Tibial artery (tissue), 4 donors: ENCODE results near the gene TSPAN16.

Experiments
- DNase-seq, 2 donors: peaks; one replicate each; pipeline ENCODE4 v3.0.0-alpha.2; 2019
- H3K27ac ChIP-seq, 2 donors: fragments of 200-600 bp; sonication (generic) in 1 of 2; 1 replicate in 1 of 2; 2 replicates in 1 of 2; pipeline ENCODE4 v1.5.1; 2018 to 2019; ENCODE audit warnings: mild to moderate bottlenecking in 1 of 2
- H3K27me3 ChIP-seq, 2 donors: fragments of 200-600 bp; sonication (generic) in 1 of 2; one replicate each; pipeline versions ENCODE4 v1.5.1 to v1.6.0; 2016 to 2019
- H3K36me3 ChIP-seq, 3 donors: fragments of 200-600 bp; sonication (generic) in 2 of 3; one replicate each; pipeline ENCODE4 v1.5.1; 2016 to 2019; ENCODE audit warnings: mild to moderate bottlenecking in 2 of 3
- H3K4me1 ChIP-seq, 4 donors: fragments of 200-600 bp; sonication (generic) in 2 of 4; 1 replicate in 3 of 4; 2 replicates in 1 of 4; pipeline ENCODE4 v1.5.1; 2016 to 2019
- H3K4me3 ChIP-seq, 2 donors: fragments of 200-600 bp; sonication (generic) in 1 of 2; 1 replicate in 1 of 2; 2 replicates in 1 of 2; pipeline ENCODE4 v1.5.1; 2018 to 2019; ENCODE audit warnings: mild to moderate bottlenecking in 2 of 2
- H3K9me3 ChIP-seq, 3 donors: fragments of 200-600 bp; sonication (generic) in 1 of 3; one replicate each; pipeline ENCODE4 v1.5.1; 2016 to 2019
- intact Hi-C: fragments of 100-400 bp; cut with DNase I; formaldehyde crosslinking; loops from one replicate; pipeline ENCODE4 v1.15.0; 2023; ENCODE audit warnings: low total_unique reads
- TF ChIP-seq, protein P1 (sequence below), 2 experiments: fragments of 200-600 bp in 1 of 2; fragments of 450-650 bp in 1 of 2; IDR thresholded peaks; one replicate each; pipeline ENCODE4 v1.5.1; 2017 to 2019; ENCODE audit warnings: antibody characterized with exemption in 2 of 2, mild to moderate bottlenecking in 1 of 2, moderate library complexity in 1 of 2

TSPAN16 gene

DNA sequence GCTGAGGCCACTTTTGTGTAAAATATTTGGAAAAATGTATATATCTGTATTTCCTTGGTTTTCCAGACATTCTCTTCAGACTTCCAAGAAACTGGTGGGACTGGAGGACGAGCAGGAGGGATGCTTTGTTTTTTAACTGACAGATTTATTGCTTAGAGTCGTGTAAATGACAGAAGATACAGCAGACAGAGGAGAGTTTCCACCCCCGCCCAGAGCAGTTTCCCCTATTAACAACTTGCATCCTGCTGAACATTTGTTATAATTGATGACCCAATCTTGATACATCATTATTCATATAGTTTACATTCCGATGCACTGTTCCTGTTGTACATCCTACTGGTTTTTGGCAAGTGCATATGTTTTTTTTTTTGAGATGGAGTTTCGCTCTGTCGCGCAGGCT lies 26.6 kb upstream of the TSPAN16 start:
- TF ChIP-seq, protein P1, sequence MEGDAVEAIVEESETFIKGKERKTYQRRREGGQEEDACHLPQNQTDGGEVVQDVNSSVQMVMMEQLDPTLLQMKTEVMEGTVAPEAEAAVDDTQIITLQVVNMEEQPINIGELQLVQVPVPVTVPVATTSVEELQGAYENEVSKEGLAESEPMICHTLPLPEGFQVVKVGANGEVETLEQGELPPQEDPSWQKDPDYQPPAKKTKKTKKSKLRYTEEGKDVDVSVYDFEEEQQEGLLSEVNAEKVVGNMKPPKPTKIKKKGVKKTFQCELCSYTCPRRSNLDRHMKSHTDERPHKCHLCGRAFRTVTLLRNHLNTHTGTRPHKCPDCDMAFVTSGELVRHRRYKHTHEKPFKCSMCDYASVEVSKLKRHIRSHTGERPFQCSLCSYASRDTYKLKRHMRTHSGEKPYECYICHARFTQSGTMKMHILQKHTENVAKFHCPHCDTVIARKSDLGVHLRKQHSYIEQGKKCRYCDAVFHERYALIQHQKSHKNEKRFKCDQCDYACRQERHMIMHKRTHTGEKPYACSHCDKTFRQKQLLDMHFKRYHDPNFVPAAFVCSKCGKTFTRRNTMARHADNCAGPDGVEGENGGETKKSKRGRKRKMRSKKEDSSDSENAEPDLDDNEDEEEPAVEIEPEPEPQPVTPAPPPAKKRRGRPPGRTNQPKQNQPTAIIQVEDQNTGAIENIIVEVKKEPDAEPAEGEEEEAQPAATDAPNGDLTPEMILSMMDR (IDR thresholded peaks at IDR 0.05) = no peak
- H3K4me3 ChIP-seq = no peak overlapping the region
- intact Hi-C loops = no loop called here
- H3K36me3 ChIP-seq = no peaks in the 10 kb centered on the region
- H3K27me3 ChIP-seq = no peaks in the 10 kb centered on the region
- no peak for DNase-seq
- H3K4me1 ChIP-seq = peaks cover 0 to 9% (median 0%) of the 10 kb centered on the region in 4 donors
- no peaks in the 10 kb centered on the region for H3K9me3 ChIP-seq
- no peak overlapping the region for H3K27ac ChIP-seq

DNA sequence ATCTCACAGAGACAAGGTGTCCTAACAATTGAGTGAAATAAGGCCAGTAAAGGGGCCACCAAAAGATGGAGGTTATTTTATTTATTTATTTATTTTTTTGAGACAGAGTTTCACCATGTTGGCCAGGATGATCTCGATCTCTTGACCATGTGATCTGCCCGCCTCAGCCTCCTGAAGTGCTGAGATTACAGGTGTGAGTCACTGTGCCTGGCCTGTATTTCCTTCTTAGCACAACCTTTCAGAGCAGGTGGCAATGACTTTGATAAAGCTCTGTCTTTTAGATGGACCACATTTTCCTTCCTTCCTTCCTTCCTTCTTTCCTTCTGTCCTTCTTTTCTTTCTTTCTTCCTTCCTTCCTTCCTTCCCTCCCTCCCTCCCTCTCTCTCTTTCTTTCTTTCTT lies 22.7 kb upstream of the TSPAN16 start:
- Histone ChIP-seq H3K4me1 (peaks cover 0 to 9% (median 0%) of the 10 kb centered on the region in 4 donors), H3K36me3 (no peaks in the 10 kb centered on the region), H3K27ac (no peak overlapping the region), H3K9me3 (no peaks in the 10 kb centered on the region), H3K4me3 (no peak overlapping the region), H3K27me3 (peaks cover 0 to 4% of the 10 kb centered on the region in 2 donors)
- intact Hi-C loops = no loop called here
- TF ChIP-seq, protein P1 (IDR thresholded peaks at IDR 0.05) = no peak
- no peak for DNase-seq

DNA sequence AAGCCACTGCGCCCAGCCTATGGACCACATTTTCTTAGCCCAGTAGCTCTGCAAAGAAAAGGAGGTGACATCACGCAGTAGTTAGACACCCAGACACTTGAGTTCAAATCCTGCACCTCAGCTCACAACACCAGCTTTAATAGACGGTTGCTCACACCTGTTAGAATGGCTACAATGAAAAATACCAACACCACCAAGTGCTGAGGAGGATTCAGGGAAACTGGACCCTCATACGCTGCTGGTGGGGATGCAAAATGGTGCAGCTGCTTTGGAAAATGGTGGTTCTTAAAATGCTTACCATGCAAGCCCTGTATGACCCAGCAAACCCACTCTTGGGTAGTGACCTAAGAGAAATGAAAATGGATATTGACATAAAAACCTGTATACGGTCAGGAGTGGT lies 22.0 kb upstream of the TSPAN16 start:
- Histone ChIP-seq H3K9me3 (no peaks in the 10 kb centered on the region), H3K36me3 (no peaks in the 10 kb centered on the region), H3K4me1 (peaks cover 0 to 3% (median 0%) of the 10 kb centered on the region in 4 donors), H3K27me3 (peaks cover 0 to 4% of the 10 kb centered on the region in 2 donors), H3K27ac (no peak overlapping the region), H3K4me3 (no peak overlapping the region)
- intact Hi-C loops = no loop called here
- TF ChIP-seq, protein P1 (IDR thresholded peaks at IDR 0.05) = no peak
- DNase-seq = no peak

DNA sequence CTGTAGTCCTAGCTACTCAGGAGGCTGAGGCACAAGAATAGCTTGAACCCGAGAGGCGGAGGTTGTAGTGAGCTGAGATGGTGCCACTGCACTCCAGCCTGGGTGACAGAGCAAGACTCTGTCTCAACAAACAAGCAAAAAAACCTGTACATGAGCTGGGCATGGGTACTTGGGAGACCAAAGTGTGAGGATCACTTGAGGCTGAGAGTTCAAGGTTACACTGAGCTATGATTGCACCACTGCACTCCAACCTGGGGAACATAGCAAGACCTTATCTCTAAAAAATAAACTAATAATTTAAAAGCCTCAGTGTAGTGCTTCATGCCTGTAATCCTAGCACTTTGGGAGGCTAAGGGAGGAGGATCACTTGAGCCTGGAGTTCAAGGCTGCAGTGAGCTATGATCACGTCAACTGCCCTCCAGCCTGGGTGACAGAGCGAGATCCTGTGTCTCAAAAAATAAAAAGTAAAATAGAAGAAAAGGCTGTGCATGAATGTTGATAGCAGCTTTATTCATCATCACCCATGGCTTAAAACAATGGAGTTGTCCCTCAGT lies 21.4 kb upstream of the TSPAN16 start:
- DNase-seq = no peak
- Histone ChIP-seq H3K4me1 (no peaks in the 10 kb centered on the region), H3K27ac (no peak overlapping the region), H3K36me3 (no peaks in the 10 kb centered on the region), H3K4me3 (no peak overlapping the region), H3K9me3 (no peaks in the 10 kb centered on the region), H3K27me3 (peaks cover 0 to 4% of the 10 kb centered on the region in 2 donors)
- intact Hi-C loops = no loop called here
- TF ChIP-seq, protein P1 (IDR thresholded peaks at IDR 0.05) = no peak

DNA sequence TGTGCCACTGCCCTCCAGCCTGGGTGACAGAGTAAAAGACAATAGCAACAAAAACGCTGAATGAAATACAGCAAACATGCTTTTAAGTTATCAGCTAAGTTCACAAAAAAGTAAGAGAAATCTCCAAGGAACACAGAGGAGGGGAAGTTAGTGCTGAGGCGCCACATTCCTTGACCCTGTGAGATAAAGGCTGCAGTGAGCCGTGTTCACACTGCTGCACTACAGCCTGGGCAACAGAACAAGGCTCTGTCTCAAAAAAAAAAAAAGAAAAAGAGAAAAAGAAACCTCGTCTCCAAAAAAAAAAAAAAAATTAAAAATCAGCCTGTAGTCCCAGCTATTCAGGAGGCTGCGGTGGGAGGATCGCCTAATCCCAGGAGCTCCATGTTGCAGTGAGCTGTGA lies 17.3 kb upstream of the TSPAN16 start:
- H3K27me3 ChIP-seq = peaks cover 0 to 4% of the 10 kb centered on the region in 2 donors
- intact Hi-C loops = no loop called here
- no peak overlapping the region for H3K4me3 ChIP-seq
- TF ChIP-seq, protein P1 (IDR thresholded peaks at IDR 0.05) = no peak
- H3K27ac ChIP-seq = no peak overlapping the region
- no peaks in the 10 kb centered on the region for H3K4me1 ChIP-seq
- DNase-seq = no peak
- H3K36me3 ChIP-seq = no peaks in the 10 kb centered on the region
- no peaks in the 10 kb centered on the region for H3K9me3 ChIP-seq
